GM19455 (cell line): ENCODE data around the gene SUGP1.

Source experiments
- ATAC-seq: cut with Tn5 transposase; IDR thresholded peaks from one replicate; pipeline ENCODE4 v1.9.1; 2021; ENCODE audit not compliant: unreplicated experiment

SUGP1 gene

DNA sequence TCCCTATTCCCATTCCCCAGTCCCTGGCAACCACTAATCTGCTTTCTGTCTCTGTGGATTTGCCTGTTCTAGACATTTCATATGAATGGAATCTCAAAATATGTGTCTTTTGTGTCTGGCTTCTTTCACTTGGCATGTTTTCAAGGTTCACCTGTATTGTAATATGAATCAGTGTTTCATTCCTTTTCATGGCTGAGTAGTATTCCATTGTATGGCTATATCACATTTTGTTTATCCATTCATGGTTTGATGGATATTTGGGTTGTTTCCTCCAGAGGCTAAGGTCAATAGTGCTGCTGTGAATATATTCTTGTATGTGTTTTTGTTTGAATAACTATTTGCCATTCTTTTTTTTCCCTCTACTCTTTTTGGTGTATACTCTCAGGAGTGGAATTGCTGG lies 84.1 kb downstream of the SUGP1 start:
- no peak for ATAC-seq

DNA sequence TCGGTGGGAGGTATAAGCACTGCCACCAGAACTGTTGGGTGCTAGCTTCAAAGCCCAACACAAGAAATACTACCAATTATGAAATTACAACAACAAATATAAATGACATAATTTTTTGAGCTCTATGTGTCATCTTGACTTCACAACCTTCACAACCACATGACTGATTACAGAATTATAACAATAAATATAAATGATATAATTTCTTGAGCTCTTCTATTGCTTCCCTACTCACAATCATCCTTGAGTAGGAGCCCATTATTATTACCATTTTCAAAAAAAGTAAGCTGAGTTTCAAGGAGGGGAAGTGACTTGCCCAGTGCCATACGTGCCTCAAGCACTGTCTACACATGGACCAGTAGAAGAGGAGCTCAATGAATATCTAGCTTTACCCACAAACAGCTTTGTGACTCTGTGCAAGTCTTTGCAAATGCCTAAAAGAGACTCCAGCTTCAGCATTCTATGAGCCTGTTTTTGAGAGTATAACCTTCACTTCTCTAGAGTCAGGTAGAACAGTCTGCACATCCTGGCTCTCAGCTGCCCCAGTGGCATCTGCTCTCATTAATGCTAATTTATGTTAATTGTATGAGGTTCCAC lies 86.0 kb downstream of the SUGP1 start:
- no peak for ATAC-seq

DNA sequence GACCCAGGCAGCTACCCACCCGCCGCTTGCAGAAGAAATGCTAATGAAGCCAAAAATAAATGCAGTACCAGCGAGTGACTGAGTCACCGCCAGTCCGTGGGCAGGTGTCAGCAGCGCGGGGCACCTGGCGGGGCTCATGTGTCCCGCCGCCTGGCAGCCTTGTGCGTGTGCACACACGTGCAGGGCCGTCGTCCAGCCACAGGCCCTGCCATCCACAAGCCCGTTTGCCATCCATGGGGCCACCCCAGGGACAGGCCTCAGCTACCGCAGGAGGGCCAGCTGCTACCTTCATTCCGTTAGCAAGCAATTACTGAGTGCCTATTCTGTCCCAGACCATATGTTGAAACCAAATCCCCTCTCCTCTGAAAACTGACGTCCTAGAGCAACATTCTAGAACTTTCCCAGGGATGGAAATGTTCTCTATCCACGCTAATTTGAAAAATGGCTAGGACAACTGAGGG lies 88.0 kb downstream of the SUGP1 start:
- ATAC-seq = no peak

DNA sequence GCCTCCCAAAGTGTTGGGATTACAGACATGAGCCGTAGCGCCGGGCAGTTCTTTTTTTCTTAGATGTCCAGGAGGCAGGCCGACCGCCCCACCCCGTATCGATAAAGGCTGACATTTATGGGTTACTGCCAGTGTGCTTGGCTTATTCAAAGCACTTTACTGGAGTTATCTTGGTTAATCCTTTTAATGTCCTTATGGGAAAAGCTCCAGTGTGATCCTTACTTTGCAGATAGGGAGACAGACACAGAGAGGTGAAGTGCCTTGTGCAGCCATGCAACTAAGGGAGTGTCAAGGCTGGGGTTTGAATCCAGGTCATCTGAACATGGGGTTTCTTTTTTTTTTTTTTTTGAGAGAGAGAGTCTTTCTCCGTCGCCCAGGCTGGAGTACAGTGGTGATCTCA lies 89.3 kb downstream of the SUGP1 start:
- no peak for ATAC-seq

DNA sequence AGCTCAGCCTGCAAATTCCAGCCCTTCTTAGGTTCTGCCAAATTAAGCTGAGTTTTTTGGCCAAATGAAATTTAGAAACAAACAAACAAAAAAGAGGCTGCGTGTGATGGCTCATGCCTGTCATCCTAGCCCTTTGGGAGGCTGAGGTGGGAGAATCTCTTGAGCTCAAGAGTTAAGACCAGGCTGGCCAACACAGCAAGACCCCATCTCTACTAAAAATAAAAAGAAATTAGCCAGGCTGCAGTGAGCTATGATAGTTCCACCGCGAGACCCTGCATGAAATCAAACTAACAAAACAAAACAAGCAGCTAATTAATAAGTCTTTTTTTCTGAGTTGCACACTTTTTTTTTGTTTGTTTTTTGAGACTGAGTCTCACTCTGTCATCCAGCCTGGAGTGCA lies 90.6 kb downstream of the SUGP1 start:
- no peak for ATAC-seq

DNA sequence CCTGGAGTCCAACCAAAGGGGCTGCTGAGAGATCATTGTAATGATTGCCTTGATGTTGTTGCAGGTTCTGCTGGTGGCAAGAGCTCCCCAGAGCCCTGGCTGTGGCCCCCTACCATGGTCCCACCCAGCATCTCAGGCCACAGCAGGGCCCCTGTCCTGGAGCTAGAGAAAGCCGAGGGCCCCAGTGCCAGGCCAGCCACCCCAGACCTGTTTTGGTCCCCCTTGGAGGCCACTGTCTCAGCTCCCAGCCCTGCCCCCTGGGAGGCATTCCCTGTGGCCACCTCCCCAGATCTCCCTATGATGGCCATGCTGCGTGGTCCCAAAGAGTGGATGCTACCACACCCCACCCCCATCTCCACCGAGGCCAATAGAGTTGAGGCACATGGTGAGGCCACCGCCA lies 93.1 kb downstream of the SUGP1 start:
- ATAC-seq = no peak

DNA sequence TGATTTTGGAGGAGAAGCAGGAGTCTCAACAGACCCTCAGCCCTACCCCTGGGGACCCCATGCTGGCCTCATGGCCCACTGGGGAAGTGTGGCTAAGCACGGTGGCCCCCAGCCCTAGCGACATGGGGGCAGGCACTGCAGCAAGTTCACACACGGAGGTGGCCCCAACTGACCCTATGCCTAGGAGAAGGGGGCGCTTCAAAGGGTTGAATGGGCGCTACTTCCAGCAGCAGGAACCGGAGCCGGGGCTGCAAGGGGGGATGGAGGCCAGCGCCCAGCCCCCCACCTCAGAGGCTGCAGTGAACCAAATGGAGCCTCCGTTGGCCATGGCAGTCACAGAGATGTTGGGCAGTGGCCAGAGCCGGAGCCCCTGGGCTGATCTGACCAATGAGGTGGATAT lies 93.6 kb downstream of the SUGP1 start:
- ATAC-seq = no peak

DNA sequence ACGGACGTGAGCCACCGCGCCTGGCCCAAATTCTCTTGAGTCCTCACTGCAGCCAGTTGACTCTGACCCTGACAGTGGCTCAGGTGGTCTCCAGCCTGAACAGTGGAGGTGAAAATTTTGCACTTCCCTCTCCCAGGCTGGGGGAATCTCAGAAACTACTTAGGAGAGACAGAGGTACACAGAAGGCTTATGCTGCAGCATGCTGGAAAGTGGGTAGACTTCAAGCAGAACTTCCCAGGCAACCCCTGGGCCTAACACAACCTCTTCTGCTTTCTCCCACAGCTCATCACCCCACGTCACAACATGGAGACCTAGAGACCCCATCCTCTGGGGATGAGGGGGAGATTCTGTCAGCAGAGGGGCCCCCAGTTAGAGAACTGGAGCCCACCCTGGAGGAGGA lies 94.1 kb downstream of the SUGP1 start:
- ATAC-seq = no peak
